GM18517 (cell line): ENCODE data around the gene SLC13A5.
"Not testable (repeated sequence)": the region's sequence is repeated elsewhere in the genome, so short reads cannot be mapped to it uniquely, and the experiment has no call there.

Experiments
- ATAC-seq: cut with Tn5 transposase; IDR thresholded peaks from one replicate; pipeline ENCODE4 v1.9.1; 2021; ENCODE audit warnings: mild to moderate bottlenecking, moderate library complexity; ENCODE audit not compliant: unreplicated experiment

SLC13A5 gene

DNA sequence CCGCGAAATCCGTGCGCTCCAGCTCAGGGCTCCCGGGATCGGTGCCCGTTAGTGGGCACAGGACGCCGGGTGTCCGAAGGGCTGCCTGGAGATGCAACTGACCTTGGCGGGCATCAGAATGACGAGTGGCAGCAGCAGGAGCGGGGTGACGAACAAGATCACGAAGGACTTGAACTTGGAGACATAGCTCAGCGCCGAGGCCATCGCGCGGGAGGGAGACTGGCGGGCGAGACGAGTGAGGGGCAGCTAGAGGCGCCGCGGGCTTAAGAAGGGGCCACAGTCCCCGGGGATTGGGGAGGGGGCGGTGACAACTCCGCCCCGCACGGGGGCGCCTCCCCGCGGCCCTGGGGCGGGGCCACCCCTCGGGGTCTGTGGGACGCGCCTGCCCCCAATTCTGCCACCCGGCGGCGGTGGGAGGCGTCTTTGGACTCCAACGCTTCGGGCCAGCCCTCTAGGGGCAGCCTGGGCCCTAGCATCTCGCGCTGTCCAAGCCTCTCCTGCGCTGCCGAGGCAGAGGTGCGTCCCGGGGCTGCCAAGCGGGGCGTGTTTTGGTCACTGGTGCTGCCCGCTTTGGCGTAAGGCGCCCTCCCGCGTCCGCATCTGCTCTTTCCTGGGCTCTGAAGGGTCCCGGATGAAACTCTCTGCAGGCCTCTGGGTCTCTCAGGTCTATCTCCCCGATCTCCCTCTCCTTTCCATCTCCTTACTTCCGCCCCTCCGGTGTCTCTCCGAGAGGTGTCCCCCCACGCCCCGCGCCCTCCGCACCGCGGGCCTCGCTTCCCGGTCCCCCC is at the start of gene SLC13A5:
Gene SLC13A5, minus strand, starts transcription at position 240 of the 788 bp plus-strand sequence. Its CDS starts 36 bp downstream, at position 204.
- no peak for ATAC-seq

DNA sequence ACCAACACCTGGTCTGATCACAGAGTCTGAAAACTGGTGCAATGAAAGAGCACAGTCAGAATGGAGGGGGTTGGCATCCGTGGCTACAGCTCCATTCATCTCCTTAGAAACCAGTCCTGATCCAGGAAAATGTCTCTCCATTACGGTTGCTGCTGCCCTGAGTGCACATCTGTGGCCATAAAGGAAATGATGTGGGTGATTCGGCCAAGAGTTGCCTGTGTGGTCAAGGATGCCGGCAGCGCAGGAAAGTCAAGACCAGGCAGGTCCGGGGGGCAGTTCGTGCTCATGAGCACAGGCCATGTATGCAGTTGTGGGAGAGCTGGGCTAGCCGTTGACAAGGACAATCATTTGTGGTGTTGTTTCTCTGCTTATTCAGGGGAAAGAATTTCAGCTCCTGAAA is 48.6 kb upstream of the SLC13A5 start:
- no peak for ATAC-seq

DNA sequence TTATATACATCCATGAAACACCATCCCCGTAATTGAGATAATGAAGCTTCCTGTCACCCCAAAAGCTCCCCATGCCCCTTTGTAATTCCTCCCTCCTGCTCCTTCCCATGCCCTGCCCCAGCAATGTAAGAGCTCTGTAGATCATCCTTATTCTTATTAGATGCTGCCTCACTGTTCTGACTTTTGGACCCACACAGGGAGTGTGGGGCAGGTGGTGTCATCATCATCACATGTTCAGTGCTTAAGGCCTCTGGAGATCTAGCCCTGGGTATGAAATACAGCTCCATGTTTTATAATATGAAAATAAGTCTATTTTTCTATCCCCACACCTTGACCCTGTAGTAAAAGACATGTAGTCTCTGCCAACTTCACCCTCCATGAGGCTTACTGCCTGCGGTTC is 44.6 kb upstream of the SLC13A5 start:
- no peak for ATAC-seq

DNA sequence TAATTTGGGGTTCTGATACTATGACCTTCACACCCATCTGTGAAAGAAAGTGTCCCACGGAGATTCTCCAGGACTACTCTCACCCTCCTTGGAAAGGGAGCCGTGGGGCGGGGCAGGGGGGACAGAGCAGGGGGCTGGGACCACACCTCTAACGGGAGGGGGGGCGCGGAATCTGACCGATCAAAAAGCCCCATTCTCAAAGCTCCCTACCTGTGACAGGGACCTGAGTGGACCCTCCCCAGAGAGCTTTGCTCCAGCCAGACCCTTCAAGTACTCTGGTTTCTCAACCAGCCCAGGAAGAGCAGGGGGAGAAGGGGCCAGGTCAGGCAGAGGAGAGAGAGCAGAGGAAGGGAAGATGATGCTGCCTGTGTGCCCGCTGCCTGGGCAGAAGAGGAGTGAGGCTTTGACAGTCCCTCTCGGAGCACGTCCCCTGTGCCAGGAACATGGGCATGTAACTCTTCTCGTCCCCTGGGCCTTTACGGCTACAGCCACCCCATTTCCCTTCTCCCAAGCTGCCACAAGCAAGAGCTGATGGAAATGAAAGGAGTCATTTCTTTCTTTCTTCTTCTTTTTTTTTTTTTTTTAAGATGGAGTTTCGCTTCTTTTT is 43.4 kb upstream of the SLC13A5 start:
- ATAC-seq = no peak

DNA sequence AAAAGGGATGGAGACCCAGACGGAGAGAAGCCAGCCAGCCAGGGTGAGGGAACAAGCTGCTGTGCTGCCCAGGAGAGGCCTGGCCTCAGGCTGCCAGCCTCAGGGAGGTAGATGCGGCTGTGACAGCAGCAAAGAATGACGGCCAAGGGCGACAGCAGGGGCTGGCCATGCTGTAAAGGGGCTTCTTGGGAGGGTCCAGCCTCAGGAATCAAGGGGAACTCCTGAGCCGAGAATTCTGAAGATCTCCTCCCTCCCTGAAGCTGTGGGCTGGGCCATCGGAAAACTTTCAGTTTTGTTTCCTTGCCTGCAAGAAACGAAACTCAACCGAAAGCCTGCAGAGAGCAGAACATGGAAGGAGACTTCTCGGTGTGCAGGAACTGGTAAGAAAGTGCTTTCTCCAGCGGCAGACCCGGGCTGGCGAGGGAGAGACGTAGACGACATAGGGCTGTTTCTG is 42.6 kb upstream of the SLC13A5 start, which contains the start of gene XAF1:
Gene XAF1, plus strand, starts transcription at position 316 of the 454 bp plus-strand sequence. Its CDS starts 33 bp downstream, at position 349.
- no peak for ATAC-seq

DNA sequence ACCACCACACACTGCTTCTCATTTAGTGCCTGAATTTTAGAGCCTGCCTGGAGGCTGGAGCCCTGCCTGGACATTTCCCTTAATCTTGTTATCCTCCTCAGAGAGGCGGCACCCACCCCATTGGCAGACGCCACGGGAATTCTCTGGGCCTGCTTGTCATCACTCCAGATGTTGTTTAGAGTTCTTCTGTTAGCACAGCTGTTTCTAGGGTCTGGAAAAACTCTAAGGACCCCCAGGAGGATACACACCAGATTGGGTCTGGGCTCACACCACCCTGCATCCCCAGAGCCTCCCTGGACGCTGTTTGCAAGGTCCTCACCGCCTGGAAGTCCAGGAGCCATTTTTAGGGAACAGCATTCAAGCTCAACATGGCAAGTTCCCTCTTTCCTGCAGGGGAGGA is 42.1 kb upstream of the SLC13A5 start:
- ATAC-seq = no peak

DNA sequence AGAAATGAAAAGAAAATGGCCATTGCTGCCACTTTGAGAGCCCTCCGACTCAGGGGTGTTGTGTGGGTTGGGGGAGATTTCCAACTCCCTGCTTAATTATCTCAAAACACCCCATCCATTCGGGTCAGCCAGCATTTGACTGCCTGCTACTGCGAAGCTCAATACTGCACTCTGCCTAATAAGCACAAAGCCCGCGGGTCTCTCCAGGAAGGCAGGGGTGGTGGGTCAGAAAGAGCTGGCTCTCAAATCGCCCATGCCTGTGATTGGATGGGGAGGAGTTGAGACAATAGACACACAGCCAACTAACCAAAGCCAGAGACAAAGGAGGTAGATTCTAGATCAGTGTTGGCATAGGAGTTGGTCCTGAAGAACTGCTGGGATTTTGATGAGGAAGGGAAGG is 40.4 kb upstream of the SLC13A5 start:
- no peak for ATAC-seq

DNA sequence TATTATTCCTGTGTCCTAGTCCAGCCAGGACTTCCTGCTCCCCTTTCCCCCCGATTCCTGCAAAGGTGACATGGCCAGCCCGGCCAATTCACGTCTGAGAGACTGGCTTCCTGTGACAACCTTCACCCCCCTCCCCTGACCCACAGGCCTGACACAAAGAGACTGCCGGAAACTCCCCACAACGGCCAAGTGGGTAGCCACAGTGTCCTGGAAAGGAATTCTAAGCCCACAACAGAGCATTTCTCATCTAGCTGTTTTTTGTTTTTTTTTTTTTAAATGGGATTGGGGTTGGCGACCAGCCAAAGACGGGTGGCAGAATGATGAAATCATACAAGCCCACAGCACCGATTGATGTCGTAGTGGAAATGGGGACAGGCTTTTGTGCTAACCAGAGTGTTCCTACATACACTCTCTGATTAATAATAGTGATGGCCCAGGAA is 39.9 kb upstream of the SLC13A5 start:
- ATAC-seq = no peak

DNA sequence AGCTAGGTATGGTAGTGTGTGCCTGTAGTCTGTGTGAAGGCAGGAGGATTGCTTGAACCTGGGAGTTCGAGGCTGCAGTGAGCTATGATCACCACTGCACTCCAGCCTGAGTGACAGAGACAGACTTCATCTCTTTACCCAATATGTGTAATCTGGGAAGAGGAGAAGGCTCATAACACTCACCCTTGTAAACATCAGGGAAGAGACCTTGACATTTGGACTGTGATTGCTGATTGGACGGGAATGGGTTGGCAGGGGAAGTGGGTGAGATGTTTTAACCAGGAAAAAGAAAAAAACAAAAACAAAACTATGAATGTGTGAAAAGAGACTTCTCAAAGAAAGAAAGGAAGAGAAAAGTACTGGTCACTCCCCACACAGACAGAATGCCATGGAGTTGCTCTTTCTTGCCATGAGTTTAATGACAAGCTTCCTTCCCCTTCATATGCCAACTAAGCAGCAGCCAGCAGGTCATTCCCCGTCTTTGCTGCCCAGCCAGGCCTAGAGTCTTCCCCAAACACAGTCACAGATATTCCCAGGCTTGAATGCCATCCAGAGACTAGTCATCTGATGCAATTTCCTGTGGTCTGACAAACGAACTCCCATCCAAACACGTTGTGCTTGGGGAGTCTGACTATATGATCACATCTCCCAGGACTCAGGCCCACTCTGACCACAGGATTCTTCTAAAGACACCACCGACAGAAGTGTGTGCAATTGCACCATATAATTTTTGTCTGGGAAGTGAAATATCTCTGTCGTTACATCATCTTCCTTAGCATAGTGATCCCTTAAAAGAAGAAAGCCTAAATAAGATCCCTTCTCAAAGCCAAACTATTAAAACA is 39.1 kb upstream of the SLC13A5 start:
- no peak for ATAC-seq

DNA sequence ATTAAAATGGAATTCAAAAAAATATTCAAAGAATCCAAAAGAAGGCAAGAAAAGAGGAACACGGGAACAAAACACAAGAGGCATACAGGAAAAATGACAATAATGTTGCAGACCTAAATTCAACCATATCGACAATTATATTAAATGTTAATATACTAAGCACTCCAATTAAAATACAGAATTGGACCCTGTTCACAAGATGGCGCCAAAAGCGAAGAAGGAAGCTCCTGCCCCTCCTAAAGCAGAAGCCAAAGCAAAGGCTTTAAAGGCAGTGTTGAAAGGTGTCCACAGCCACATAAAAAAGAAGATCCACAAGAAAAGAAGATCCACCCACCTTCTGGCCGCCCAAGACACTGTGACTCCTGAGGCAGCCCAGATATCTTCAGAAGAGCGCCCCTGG is 36.4 kb upstream of the SLC13A5 start:
- ATAC-seq = no peak

DNA sequence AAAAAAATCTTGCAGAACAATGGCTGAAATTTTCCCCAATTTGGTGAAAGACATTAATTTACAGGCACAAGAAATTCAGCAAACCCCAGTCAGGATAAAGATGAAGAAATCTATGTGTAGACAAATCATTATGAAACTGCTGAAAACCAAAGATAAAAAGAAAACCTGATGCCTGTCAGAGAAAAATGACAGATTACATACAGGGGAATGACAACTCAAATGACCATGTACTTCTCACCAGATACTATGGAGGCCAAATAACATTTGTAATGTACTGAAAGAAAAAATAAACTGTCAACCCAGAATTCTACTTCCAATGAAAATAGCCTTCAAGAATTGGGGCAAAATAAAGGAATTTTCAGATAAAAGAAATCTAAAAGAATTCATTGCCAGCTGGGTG is 35.4 kb upstream of the SLC13A5 start:
- ATAC-seq = no peak

DNA sequence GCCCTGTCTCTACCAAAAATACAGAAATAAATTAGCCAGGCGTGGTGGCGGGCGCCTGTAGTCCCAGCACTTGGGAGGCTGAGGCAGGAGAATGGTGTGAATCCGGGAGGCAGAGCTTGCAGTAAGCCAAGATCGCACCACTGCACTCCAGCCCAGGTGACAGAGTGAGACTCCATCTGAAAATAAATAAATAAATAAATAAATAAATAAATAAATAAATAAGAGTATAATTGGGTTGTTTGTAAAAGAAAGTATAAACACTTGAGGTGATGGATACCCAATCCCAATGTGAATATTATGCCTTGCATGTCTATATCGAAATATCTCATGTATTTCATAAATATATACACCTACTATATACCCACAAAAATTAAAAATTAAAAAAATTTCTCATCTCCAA is 33.5 kb upstream of the SLC13A5 start:
- ATAC-seq = not testable (repeated sequence)

DNA sequence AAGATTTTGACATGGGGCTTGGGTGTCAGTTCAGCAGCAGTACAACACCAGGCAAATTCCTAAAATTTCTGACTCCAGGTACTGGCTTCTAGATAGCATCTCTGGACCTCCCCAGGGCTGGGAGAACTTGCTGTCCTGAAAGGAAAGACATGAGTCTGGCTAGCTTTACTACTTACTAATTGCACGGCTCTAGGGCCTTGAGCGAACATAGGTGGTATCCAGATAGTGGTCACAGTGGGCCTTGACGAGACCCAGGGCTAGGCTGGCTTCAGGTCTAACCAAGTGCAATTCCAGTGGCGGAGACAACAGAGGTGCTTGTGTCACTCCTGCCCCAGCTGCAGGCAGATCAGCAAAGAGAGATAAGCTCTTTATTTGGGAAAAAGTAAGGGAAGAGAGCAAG is 16.4 kb upstream of the SLC13A5 start:
- ATAC-seq = no peak

DNA sequence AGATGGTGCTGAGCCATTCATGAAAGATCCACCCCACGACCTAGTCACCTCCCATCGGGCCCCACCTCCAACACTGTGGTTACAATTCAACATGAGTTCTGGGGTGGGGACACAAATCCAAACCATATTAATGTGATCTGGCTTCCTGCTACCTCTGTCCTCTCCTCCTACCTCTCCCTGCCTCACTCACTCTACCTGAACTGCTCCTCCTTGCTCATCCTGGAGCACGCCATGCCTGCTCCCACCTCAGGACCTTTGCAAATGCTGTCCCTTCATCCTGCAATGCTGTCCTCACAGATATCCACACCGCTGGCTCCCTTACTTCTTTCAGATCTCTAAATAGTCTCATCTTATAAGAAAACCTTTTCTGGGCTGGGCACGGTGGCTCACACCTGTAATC is 10.8 kb upstream of the SLC13A5 start:
- no peak for ATAC-seq

DNA sequence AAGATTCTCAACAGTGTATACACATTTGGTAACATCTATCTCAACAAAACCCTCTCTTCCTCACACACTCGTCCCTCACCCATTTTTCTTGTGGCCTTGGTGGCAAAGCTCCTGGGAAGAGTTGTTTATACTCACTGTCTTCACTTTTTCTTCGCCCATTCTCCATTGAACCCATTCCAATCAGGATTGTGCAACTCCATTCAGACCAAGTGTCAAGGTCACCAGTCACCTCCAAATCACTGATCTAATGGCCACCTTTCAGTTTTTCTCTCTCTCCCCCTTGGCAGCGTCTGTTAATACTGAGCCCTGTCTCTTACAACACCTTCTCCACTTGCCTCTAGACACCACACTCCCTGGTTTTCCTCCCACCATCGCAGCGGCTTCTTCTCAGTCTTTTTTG is 8.6 kb upstream of the SLC13A5 start:
- no peak for ATAC-seq

DNA sequence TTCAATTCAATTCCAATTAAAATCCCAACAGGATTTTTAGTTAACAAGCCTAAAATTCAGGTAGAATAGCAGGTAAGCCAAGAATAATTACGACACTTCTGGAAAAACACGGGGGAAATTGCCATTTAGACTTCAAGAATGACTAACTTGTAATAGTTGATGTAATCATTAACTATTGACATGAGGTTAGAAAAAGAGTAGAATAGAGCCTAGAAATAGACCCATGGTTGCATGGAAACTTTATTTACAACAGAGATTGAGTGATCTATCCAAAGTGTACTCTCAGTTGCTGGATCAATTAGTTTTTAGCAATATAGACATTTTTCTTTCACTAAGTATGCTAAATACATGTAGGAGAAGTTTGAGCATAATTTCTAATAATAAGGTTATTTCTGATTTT is 3.6 kb upstream of the SLC13A5 start:
- ATAC-seq = no peak

DNA sequence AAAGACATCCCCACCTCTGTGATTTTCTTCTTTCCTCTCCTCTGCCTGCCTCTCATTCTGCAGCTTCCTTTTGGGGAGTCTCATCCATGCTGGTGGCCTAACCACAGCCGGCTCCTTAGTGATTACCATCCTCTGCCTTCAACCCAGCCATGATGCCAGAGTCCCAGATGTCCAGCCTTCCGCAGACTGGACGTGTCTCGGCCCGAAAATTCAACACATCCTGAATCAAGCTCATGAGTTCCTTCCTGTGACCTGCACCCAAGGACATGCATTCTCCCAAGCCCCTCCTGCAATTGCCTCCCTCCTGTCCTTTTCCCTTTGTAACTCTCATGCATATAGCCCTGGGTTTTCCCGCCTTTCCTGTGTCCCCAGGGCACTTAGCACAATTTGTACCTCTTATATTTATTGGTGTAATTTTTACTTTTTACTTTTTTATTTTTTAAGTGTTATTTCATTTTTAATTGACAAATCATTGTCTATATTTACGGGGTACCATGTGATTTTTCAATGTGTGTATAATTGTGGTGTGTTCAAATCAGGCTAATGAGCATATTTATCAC is 1.2 kb upstream of the SLC13A5 start:
- no peak for ATAC-seq

DNA sequence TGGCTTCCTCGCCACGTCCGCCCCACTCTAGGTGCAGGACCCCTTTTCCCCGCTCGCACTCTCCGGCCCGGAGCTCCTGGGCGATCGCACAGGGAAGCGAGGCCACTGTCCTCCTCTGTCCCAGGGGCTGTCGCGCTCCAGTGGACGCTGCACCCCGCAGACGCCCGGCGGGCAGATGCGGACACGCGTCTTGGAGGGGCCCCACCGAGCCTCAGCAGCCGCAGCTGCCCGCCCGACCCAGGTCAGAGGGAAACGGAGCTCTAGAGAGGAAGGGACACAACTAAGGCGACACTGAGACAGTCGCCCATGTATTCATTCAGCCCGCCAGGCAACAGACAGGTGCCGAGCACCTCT is 726 bp upstream of the SLC13A5 start:
- ATAC-seq = no peak

DNA sequence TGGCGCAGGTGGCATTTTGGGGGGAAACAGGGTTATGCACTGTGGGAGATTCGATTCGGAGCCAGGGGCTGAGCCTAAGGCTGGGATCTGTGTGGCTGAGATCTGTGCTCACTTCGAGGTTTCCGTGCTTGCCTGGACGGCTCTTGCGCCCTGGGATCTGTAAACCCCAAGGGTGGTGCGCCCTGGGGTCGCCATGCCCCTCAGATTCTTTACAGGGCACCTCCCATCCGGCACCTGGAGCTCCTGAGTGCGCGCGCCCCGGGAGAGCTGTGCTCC is 377 bp downstream of the SLC13A5 start:
- ATAC-seq = no peak

DNA sequence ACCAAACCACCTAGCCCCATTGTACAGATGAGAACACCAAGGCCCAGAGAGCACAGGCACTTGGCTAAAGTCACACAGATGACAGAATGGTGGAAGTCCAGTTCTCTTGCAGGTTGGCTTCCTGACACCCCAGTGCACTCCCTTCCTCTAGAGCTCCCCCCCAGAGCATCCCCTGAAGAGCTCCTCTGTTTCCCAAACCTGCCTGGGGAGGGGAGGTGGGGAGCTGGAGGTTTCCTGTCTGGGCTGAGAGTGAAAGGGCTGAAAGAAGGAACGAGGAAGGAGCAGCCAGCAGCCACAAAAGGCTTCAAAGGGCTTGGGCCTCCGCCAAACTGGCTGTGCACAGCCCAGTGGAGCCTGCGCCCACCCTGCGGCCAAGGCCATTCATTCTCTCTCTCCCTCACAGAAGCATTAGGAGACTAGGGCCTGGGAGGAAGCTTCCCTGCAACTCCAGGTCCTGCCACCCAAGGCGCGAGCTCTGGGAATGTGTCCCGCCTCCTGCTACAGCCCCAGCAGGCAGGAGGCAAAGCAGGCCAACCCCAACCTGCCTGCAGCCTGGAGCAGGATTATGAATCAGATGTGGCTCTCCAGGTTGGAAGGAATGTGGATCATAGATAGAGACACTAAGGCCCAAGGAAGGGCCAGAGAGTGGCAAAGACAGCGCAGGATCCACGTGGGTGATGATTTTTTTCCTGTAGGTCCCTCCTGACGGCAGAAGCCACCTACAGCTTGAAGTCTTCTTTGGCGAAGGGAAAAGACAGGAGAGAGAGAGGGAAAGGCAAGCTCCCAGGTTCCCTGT is 913 bp downstream of the SLC13A5 start:
- ATAC-seq = no peak

DNA sequence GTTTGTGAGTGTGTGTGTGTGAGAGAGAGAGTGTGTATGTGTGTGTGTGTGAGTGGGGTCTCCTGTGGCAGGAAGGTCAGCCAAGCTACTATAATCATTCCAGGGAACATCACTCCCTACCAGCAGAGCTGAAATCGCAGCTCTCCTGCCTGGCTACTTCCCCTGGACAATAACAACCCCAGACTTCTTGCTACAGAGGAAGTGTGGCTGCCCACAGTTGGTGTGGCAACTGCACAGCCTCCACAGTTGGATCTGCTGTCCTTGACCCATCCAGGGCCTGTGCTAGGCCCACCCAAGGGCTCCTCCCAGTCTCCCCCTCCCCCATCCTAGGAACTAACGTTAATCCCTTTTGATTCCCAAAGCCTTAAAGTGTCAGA is 1.5 kb downstream of the SLC13A5 start:
- no peak for ATAC-seq
